GM12875 (cell line): Measurements from ENCODE around the gene GYPC.
"Not testable (repeated sequence)": the region's sequence is repeated elsewhere in the genome, so short reads cannot be mapped to it uniquely, and the experiment has no call there.

Source experiments
- H3K4me3 ChIP-seq: one replicate; pipeline ENCODE4 v1.5.1; 2011; ENCODE audit warnings: low read depth, low read length, control low read depth
- TF ChIP-seq, protein P1 (sequence below): IDR thresholded peaks from 2 replicates; pipeline ENCODE4 v1.5.1; 2011; ENCODE audit warnings: low read depth, mild to moderate bottlenecking, control low read depth, inconsistent platforms, low read length, moderate library complexity, borderline replicate concordance; ENCODE audit not compliant: insufficient read depth

GYPC gene

DNA sequence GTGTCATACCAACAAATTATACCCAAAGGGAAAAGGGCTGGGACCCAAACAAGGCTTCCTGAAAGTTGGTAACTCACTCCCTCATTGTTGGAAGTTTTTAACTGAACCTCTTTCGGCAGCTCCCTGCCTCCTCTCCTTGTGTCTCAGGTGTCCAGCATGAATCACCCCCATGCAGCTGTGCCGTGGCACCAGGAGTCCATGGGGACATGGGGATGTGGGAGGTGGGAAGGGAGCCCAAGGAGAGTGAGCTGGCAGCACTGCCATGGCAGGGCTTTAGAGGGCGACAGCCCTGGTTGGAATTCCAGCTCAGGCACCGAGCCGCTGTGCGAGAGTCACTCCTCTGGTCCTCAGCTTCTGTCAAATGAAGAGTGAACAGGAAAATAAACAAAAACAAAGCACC lies 12.5 kb upstream of the GYPC start:
- no peak overlapping the region for H3K4me3 ChIP-seq
- TF ChIP-seq, protein P1, sequence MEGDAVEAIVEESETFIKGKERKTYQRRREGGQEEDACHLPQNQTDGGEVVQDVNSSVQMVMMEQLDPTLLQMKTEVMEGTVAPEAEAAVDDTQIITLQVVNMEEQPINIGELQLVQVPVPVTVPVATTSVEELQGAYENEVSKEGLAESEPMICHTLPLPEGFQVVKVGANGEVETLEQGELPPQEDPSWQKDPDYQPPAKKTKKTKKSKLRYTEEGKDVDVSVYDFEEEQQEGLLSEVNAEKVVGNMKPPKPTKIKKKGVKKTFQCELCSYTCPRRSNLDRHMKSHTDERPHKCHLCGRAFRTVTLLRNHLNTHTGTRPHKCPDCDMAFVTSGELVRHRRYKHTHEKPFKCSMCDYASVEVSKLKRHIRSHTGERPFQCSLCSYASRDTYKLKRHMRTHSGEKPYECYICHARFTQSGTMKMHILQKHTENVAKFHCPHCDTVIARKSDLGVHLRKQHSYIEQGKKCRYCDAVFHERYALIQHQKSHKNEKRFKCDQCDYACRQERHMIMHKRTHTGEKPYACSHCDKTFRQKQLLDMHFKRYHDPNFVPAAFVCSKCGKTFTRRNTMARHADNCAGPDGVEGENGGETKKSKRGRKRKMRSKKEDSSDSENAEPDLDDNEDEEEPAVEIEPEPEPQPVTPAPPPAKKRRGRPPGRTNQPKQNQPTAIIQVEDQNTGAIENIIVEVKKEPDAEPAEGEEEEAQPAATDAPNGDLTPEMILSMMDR, result no peak

GRCh38 chr2:126643972-126644371 lies 12.0 kb upstream of the GYPC start:
- H3K4me3 ChIP-seq, result no peak overlapping the region
- TF ChIP-seq, protein P1, result no peak

- TF ChIP-seq, protein P1, result no peak
- no peak overlapping the region for H3K4me3 ChIP-seq
These were observed 11.2 kb upstream of the GYPC start for GRCh38 chr2:126644630-126645191.

DNA sequence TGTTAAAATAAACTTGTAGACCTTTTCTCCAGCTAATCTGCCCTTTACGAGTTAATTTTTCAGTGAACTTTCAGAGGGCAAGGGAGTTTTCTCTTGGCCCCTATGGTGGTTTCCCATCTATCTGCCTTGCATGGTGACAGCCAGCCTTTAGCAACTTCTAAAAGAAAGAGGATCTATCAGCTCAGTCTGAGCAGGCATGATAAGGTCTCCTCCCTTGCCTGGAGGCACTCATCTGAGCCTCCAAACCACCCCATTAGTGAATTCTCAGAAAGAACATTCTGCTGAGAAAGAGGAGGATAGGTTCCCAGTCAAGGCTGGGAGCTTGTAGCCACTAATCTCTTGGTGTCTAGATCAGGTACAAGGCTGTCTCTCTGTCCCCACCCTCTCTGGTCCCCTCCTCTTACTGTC lies 10.7 kb upstream of the GYPC start:
- no peak overlapping the region for H3K4me3 ChIP-seq
- TF ChIP-seq, protein P1, result no peak

GRCh38 chr2:126646026-126646425 lies 9.9 kb upstream of the GYPC start:
- no peak overlapping the region for H3K4me3 ChIP-seq
- TF ChIP-seq, protein P1, result no peak

DNA sequence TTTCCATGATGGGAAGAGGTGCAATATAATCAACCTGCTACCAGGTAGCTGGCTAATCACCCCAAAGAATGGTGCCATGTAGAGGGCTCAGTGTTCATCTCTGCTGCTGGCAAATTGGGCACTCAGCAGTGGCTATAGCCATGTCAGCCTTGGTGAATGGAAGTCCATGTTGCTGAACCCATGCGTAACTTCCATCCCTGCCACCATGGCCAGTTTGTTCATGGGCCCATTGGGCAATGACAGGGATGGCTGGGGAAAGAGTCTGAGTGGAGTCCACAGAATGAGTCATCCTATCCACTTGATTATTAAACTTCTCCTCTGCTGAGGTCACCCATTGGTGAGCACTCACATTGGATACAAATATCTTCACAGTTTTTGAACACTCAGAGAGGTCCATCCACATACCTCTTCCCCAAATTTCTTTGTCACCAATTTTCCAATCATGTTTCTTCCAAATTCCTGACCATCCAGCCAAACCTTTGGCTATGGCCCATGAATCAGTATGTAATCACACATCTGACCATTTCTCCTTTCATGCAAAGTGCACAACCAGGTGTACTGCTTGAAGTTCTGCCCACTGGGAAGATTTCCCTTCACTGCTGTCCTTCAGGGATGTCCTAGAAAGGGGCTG lies 8.1 kb upstream of the GYPC start:
- not testable (repeated sequence) for H3K4me3 ChIP-seq

- not testable (repeated sequence) for H3K4me3 ChIP-seq
These were observed 7.6 kb upstream of the GYPC start for GRCh38 chr2:126648345-126648786.

DNA sequence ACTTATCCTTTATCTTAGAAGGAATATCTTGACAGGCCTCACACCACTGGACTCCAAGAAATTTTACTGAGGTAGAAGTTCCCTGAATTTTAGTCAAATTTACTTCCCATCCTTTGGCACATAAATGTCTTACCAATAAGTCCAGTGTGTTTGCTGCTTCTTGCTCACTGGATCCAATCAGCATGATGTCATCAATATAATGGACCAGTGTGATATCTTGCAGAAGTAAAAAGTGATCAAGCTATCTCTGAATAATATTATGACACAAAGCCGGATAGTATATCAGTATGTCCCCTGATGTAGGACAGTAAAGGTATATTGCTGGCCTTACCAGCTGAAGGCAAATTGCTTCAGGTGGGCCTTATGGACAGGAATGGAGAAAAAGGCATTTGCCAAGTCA lies 6.9 kb upstream of the GYPC start:
- H3K4me3 ChIP-seq, result no peak overlapping the region
- TF ChIP-seq, protein P1, result no peak
